Tibial artery (tissue), 4 donors: Measurements from ENCODE around the gene ALPL.
"Not testable (repeated sequence)": the region's sequence is repeated elsewhere in the genome, so short reads cannot be mapped to it uniquely, and the experiment has no call there.

ENCODE experiments used
- DNase-seq, 2 donors: peaks; one replicate each; pipeline ENCODE4 v3.0.0-alpha.2; 2019
- H3K27ac ChIP-seq, 2 donors: fragments of 200-600 bp; sonication (generic) in 1 of 2; 1 replicate in 1 of 2; 2 replicates in 1 of 2; pipeline ENCODE4 v1.5.1; 2018 to 2019; ENCODE audit warnings: mild to moderate bottlenecking in 1 of 2
- H3K27me3 ChIP-seq, 2 donors: fragments of 200-600 bp; sonication (generic) in 1 of 2; one replicate each; pipeline versions ENCODE4 v1.5.1 to v1.6.0; 2016 to 2019
- H3K36me3 ChIP-seq, 3 donors: fragments of 200-600 bp; sonication (generic) in 2 of 3; one replicate each; pipeline ENCODE4 v1.5.1; 2016 to 2019; ENCODE audit warnings: mild to moderate bottlenecking in 2 of 3
- H3K4me1 ChIP-seq, 4 donors: fragments of 200-600 bp; sonication (generic) in 2 of 4; 1 replicate in 3 of 4; 2 replicates in 1 of 4; pipeline ENCODE4 v1.5.1; 2016 to 2019
- H3K4me3 ChIP-seq, 2 donors: fragments of 200-600 bp; sonication (generic) in 1 of 2; 1 replicate in 1 of 2; 2 replicates in 1 of 2; pipeline ENCODE4 v1.5.1; 2018 to 2019; ENCODE audit warnings: mild to moderate bottlenecking in 2 of 2
- H3K9me3 ChIP-seq, 3 donors: fragments of 200-600 bp; sonication (generic) in 1 of 3; one replicate each; pipeline ENCODE4 v1.5.1; 2016 to 2019
- CTCF ChIP-seq, 2 experiments: fragments of 200-600 bp in 1 of 2; fragments of 450-650 bp in 1 of 2; IDR thresholded peaks; one replicate each; pipeline ENCODE4 v1.5.1; 2017 to 2019; ENCODE audit warnings: antibody characterized with exemption in 2 of 2, mild to moderate bottlenecking in 1 of 2, moderate library complexity in 1 of 2
- intact Hi-C: fragments of 100-400 bp; cut with DNase I; formaldehyde crosslinking; loops from one replicate; pipeline ENCODE4 v1.15.0; 2023; ENCODE audit warnings: low total_unique reads

ALPL gene

GRCh38 chr1:21564521-21565095 lies 55.4 kb downstream of the ALPL start:
- no peaks in the 10 kb centered on the region for H3K9me3 ChIP-seq
- intact Hi-C loops: no loop called here

GRCh38 chr1:21565285-21565684 lies 56.1 kb downstream of the ALPL start:
- H3K4me3 ChIP-seq: no peak overlapping the region
- intact Hi-C loops: no loop called here
- peaks cover 0 to 5% (median 0%) of the 10 kb centered on the region in 4 donors for H3K4me1 ChIP-seq
- peaks cover 0 to 41% of the 10 kb centered on the region in 2 donors for H3K27me3 ChIP-seq
- H3K36me3 ChIP-seq: no peaks in the 10 kb centered on the region
- H3K27ac ChIP-seq: no peak overlapping the region
- TF ChIP-seq CTCF (IDR thresholded peaks at IDR 0.05): no peak
- H3K9me3 ChIP-seq: no peaks in the 10 kb centered on the region
- DNase-seq: no peak

More at GRCh38 chr1:21564521-21565095, 55.4 kb downstream of the ALPL start:
- Histone ChIP-seq H3K36me3 (no peaks in the 10 kb centered on the region), H3K27ac (no peak overlapping the region), H3K27me3 (peaks cover 0 to 44% of the 10 kb centered on the region in 2 donors), H3K4me1 (peaks cover 0 to 5% (median 0%) of the 10 kb centered on the region in 4 donors), H3K4me3 (no peak overlapping the region)
- no peak for TF ChIP-seq CTCF (IDR thresholded peaks at IDR 0.05)
- DNase-seq: no peak

GRCh38 chr1:21566361-21566760 lies 57.1 kb downstream of the ALPL start:
- H3K36me3 ChIP-seq, H3K4me3 ChIP-seq, intact Hi-C loops, H3K9me3 ChIP-seq, H3K27ac ChIP-seq, H3K4me1 ChIP-seq, DNase-seq: not testable (repeated sequence)
- H3K27me3 ChIP-seq: peaks cover 0 to 31% of the 10 kb centered on the region in 2 donors

- Histone ChIP-seq H3K27ac (no peak overlapping the region), H3K4me3 (no peak overlapping the region), H3K36me3 (no peaks in the 10 kb centered on the region), H3K9me3 (no peaks in the 10 kb centered on the region), H3K27me3 (peaks cover 0 to 30% of the 10 kb centered on the region in 2 donors), H3K4me1 (peaks cover 0 to 5% (median 0%) of the 10 kb centered on the region in 4 donors)
- no peak for DNase-seq
- intact Hi-C loops: no loop called here
- no peak for TF ChIP-seq CTCF (IDR thresholded peaks at IDR 0.05)
Measured at GRCh38 chr1:21567241-21568005, 58.2 kb downstream of the ALPL start.

GRCh38 chr1:21568006-21568746 lies 59.0 kb downstream of the ALPL start:
- H3K9me3 ChIP-seq: no peaks in the 10 kb centered on the region
- H3K4me3 ChIP-seq: no peak overlapping the region
- no peak overlapping the region for H3K27ac ChIP-seq
- no peak for TF ChIP-seq CTCF (IDR thresholded peaks at IDR 0.05)
- intact Hi-C loops: no loop called here
- no peak for DNase-seq
- H3K4me1 ChIP-seq: peaks cover 0 to 5% (median 0%) of the 10 kb centered on the region in 4 donors
- H3K27me3 ChIP-seq: peaks cover 0 to 27% of the 10 kb centered on the region in 2 donors
- H3K36me3 ChIP-seq: no peaks in the 10 kb centered on the region
